IMR-90 (cell line): ENCODE results near the gene ASS1. TPM values are rescaled to one million over a fixed set of nuclear protein-coding genes. Genes with fewer than 3 reads are reported as not detected.

Source experiments
- ATAC-seq: fragments of 200-7000 bp; cut with Tn5 transposase; 2 replicates; pipeline ENCODE4 v1.9.1; 2020; ENCODE audit warnings: low read depth, mild to moderate bottlenecking, moderate library complexity
- BruUV-seq: library from RNA; stranded (reverse); fragments of 400-500 nt; replicated peaks from 2 replicates; lab custom pipeline; 2021; lab: Mats Ljungman, UMichigan
- CTCF ChIA-PET: fragments of 300-600 bp; formaldehyde crosslinking; extraction: SDS; loops from one replicate; lab custom pipeline; 2021; ENCODE audit warnings: antibody characterized with exemption; lab: Yijun Ruan, JAX
- POLR2A ChIA-PET: fragments of 300-600 bp; sonication (Branson Sonifier 250); formaldehyde crosslinking; loops from one replicate; lab custom pipeline; 2022; ENCODE audit warnings: antibody characterized with exemption; ENCODE audit not compliant: unreplicated experiment; lab: Charles Lee
- DNase-seq: peaks from one replicate; pipeline ENCODE4 v3.0.0; 2013
- H2AFZ ChIP-seq: replicated peaks from 2 replicates; pipeline ENCODE3; 2013; ENCODE audit warnings: low read length, mild to moderate bottlenecking; ENCODE audit not compliant: poor library complexity
- H2AK5ac ChIP-seq: 2 replicates; pipeline ENCODE4 v1.6.1; 2013; ENCODE audit warnings: low read depth, low read length, inconsistent platforms
- H2AK9ac ChIP-seq: replicated peaks from 2 replicates; pipeline ENCODE3; 2013; ENCODE audit warnings: mild to moderate bottlenecking, low read depth, low read length, moderate library complexity; ENCODE audit not compliant: poor library complexity
- H2BK120ac ChIP-seq: 2 replicates; pipeline ENCODE4 v1.6.1; 2013; ENCODE audit warnings: low read depth, low read length, inconsistent platforms
- H2BK15ac ChIP-seq: 3 replicates; pipeline ENCODE4 v1.6.1; 2013; ENCODE audit warnings: low read depth, low read length, inconsistent platforms
- H2BK20ac ChIP-seq: 2 replicates; pipeline ENCODE4 v1.6.1; 2013; ENCODE audit warnings: low read depth, mild to moderate bottlenecking, inconsistent platforms, low read length, moderate library complexity
- H2BK5ac ChIP-seq: 2 replicates; pipeline ENCODE4 v1.6.1; 2013; ENCODE audit warnings: mild to moderate bottlenecking, low read depth, low read length, inconsistent platforms; ENCODE audit not compliant: poor library complexity, severe bottlenecking
- H3K14ac ChIP-seq: replicated peaks from 2 replicates; pipeline ENCODE4 v1.6.1; 2013; ENCODE audit warnings: low read depth, low read length, inconsistent platforms
- H3K18ac ChIP-seq: 2 replicates; pipeline ENCODE4 v1.6.1; 2013; ENCODE audit warnings: low read depth, low read length, control low read depth
- H3K23ac ChIP-seq: 2 replicates; pipeline ENCODE4 v1.6.1; 2013; ENCODE audit warnings: low read depth, low read length, inconsistent platforms
- H3K27ac ChIP-seq: 2 replicates; pipeline ENCODE4 v1.5.1; 2013; ENCODE audit warnings: mild to moderate bottlenecking, control low read depth, low read length; ENCODE audit not compliant: insufficient read depth
- H3K27me3 ChIP-seq: 2 replicates; pipeline ENCODE4 v1.6.1; 2013; ENCODE audit warnings: low read length; ENCODE audit not compliant: control insufficient read depth, insufficient read depth
- H3K36me3 ChIP-seq: 2 replicates; pipeline ENCODE4 v1.6.1; 2013; ENCODE audit warnings: low read length, mixed read lengths; ENCODE audit not compliant: control insufficient read depth, insufficient read depth
- H3K4ac ChIP-seq: 2 replicates; pipeline ENCODE4 v1.6.1; 2013; ENCODE audit warnings: low read depth, low read length, inconsistent platforms
- H3K4me1 ChIP-seq: 2 replicates; pipeline ENCODE4 v1.6.1; 2013; ENCODE audit warnings: low read length, mixed read lengths; ENCODE audit not compliant: control insufficient read depth, insufficient read depth
- H3K4me2 ChIP-seq: 2 replicates; pipeline ENCODE4 v1.6.1; 2013; ENCODE audit warnings: low read depth, mild to moderate bottlenecking, control low read depth, low read length, moderate library complexity
- H3K4me3 ChIP-seq: 2 replicates; pipeline ENCODE4 v1.5.1; 2013; ENCODE audit warnings: low read depth, mild to moderate bottlenecking, control low read depth, low read length, moderate library complexity; ENCODE audit not compliant: insufficient read depth
- H3K56ac ChIP-seq: 2 replicates; pipeline ENCODE4 v1.6.1; 2013; ENCODE audit warnings: low read length, inconsistent platforms; ENCODE audit not compliant: insufficient read depth; ENCODE audit errors: extremely low read depth
- H3K79me1 ChIP-seq, 2 experiments: 2 replicates each; pipeline ENCODE4 v1.6.1; 2013; ENCODE audit warnings: low read length in 2 of 2, inconsistent platforms in 1 of 2, low read depth in 1 of 2
- H3K9ac ChIP-seq: 2 replicates; pipeline ENCODE4 v1.6.1; 2013; ENCODE audit warnings: low read depth, low read length, control low read depth
- H3K9me1 ChIP-seq: 2 replicates; pipeline ENCODE4 v1.6.1; 2013; ENCODE audit warnings: low read length, inconsistent platforms; ENCODE audit not compliant: insufficient read depth
- H3K9me3 ChIP-seq: 2 replicates; pipeline ENCODE4 v1.6.1; 2013; ENCODE audit warnings: low read length; ENCODE audit not compliant: control insufficient read depth, insufficient read depth
- H4K20me1 ChIP-seq: 2 replicates; pipeline ENCODE4 v1.6.1; 2013; ENCODE audit warnings: low read length, inconsistent platforms; ENCODE audit not compliant: insufficient read depth
- H4K5ac ChIP-seq: 2 replicates; pipeline ENCODE4 v1.6.1; 2013; ENCODE audit warnings: mild to moderate bottlenecking, low read depth, low read length, control low read depth
- H4K8ac ChIP-seq, 2 experiments: 2 replicates each; pipeline ENCODE4 v1.6.1; 2013; ENCODE audit warnings: low read depth in 2 of 2, low read length in 2 of 2, control low read depth in 1 of 2, inconsistent platforms in 1 of 2
- H4K91ac ChIP-seq: 2 replicates; pipeline ENCODE4 v1.6.1; 2013; ENCODE audit warnings: low read depth, low read length, inconsistent platforms; ENCODE audit not compliant: insufficient read depth
- BHLHE40 ChIP-seq: fragments of 150-350 bp; IDR thresholded peaks from 2 replicates; pipeline ENCODE4 v1.6.1; 2016; ENCODE audit warnings: mild to moderate bottlenecking, low read depth, low read length
- CTCF ChIP-seq: conservative IDR thresholded peaks from 2 replicates; pipeline ENCODE4 v1.5.1; 2012; ENCODE audit warnings: mild to moderate bottlenecking, low read depth, low read length, improper control_type of control experiment
- ELK1 ChIP-seq: fragments of 150-350 bp; IDR thresholded peaks from 2 replicates; pipeline ENCODE4 v1.6.1; 2016; ENCODE audit warnings: low read depth, mild to moderate bottlenecking, low read length, moderate library complexity, borderline replicate concordance
- MAZ ChIP-seq: IDR thresholded peaks from 2 replicates; pipeline ENCODE4 v1.6.1; 2012; ENCODE audit warnings: low read depth, mild to moderate bottlenecking, low read length, improper control_type of control experiment, moderate library complexity, borderline replicate concordance
- POLR2A ChIP-seq: IDR thresholded peaks from 2 replicates; pipeline ENCODE4 v1.6.1; 2012; ENCODE audit warnings: mild to moderate bottlenecking, low read depth, low read length
- RAD21 ChIP-seq: IDR thresholded peaks from 2 replicates; pipeline ENCODE4 v1.6.1; 2012; ENCODE audit warnings: low read length, improper control_type of control experiment
- RCOR1 ChIP-seq: IDR thresholded peaks from 2 replicates; pipeline ENCODE4 v1.6.1; 2012; ENCODE audit warnings: mild to moderate bottlenecking, low read length, improper control_type of control experiment; ENCODE audit not compliant: insufficient replicate concordance
- SMC3 ChIP-seq: fragments of 150-350 bp; IDR thresholded peaks from 2 replicates; pipeline ENCODE4 v1.6.1; 2016; ENCODE audit warnings: low read depth, mild to moderate bottlenecking, antibody characterized with exemption, low read length, moderate library complexity
- USF2 ChIP-seq: fragments of 150-350 bp; IDR thresholded peaks from 2 replicates; pipeline ENCODE4 v1.6.1; 2017; ENCODE audit warnings: mild to moderate bottlenecking, antibody characterized with exemption, low read length, low read depth
- WGBS, 2 experiments: methylation state at CpG; one replicate each; pipeline versions ENCODE4 v1.1.5 to v1.1.7; 2013; ENCODE audit warnings: missing lambda C conversion rate in 2 of 2; ENCODE audit not compliant: insufficient read length in 1 of 2; ENCODE audit errors: extremely low coverage in 2 of 2; 5-methylcytosine and 5-hydroxymethylcytosine counted together
- dilution Hi-C: fragments of 300-500 bp; cut with HindIII; formaldehyde crosslinking; loops from one replicate; pipeline ENCODE4 v1.14.3; 2018; ENCODE audit warnings: low sequenced_read_pairs; ENCODE audit not compliant: unreplicated experiment
- in situ Hi-C: fragments of 300-500 bp; cut with MboI; formaldehyde crosslinking; loops from 3 replicates; pipeline ENCODE4 v1.14.3; 2019; ENCODE audit warnings: low sequenced_read_pairs, inconsistent platforms, mixed read lengths
- intact Hi-C: fragments of 100-400 bp; cut with micrococcal nuclease; formaldehyde crosslinking; loops from 2 replicates; pipeline ENCODE4 v1.10.0; 2022
- polyA plus RNA-seq, 3 experiments: library from polyadenylated mRNA; depleted of rRNA; stranded (reverse); fragments of >200 nt; gene quantifications; 2 replicates each; pipeline ENCODE4 v1.2.3, GENCODE V29; 2012; ENCODE audit warnings: low replicate concordance in 1 of 3
- total RNA-seq: library from RNA; depleted of rRNA; stranded (reverse); fragments of >200 nt; gene quantifications from 2 replicates; pipeline ENCODE4 v1.2.3, GENCODE V29; 2012

Gene ASS1
- total and polyA plus RNA-seq, 2 of the 4 experiments (the other 2 are of a cell fraction), result 39.6 to 41.9 TPM

- Histone ChIP-seq H3K23ac (no peak overlapping the region), H4K91ac (peak overlapping the region; percentile 73; the same call in 1 of the 2 replicates), H3K14ac (no peak overlapping the region), H3K36me3 (no peaks in the 10 kb centered on the region), H4K8ac (no peak overlapping the region), H3K18ac (no peak overlapping the region), H2BK20ac (peak overlapping the region; percentile 51), H3K4ac (peak overlapping the region; percentile 34), H3K4me3 (no peak overlapping the region), H3K4me1 (peaks cover 26% of the 10 kb centered on the region), H2BK120ac (peak overlapping the region; percentile 52; the same call in 1 of the 2 replicates), H3K9me3 (no peaks in the 10 kb centered on the region), H3K27me3 (no peaks in the 10 kb centered on the region; the same call in 1 of the 2 replicates), H3K4me2 (peak overlapping the region; percentile 28; the same call in 1 of the 2 replicates), H3K27ac (no peak overlapping the region), H2AFZ (peak overlapping the region; percentile 83), H2AK9ac (peak overlapping the region; percentile 88), H3K79me1 (no peaks in the 10 kb centered on the region), H3K9me1 (peaks cover 14% of the 10 kb centered on the region), H4K20me1 (peaks cover 5% of the 10 kb centered on the region; the same call in 1 of the 2 replicates), H2BK15ac (0 out of 3 replicates have a peak overlapping the region, but pooled peaks have one; percentile 34), H2AK5ac (peak overlapping the region; percentile 68; the same call in 1 of the 2 replicates), H2BK5ac (no peak overlapping the region), H3K56ac (no peak overlapping the region), H4K5ac (no peak overlapping the region), H3K9ac (no peak overlapping the region)
- no TSS peak for BruUV-seq
- dilution Hi-C loops, result no loop called here
- TF ChIP-seq ELK1 (no peak), SMC3 (peak; percentile 8; the same call in 1 of the 2 replicates), USF2 (peak; percentile 24; the same call in 1 of the 2 replicates), MAZ (peak; percentile 72; the same call in 1 of the 2 replicates), RCOR1 (no peak), BHLHE40 (peak; percentile 27), CTCF (peak; percentile 45), RAD21 (peak; percentile 20; the same call in 1 of the 2 replicates), POLR2A (no peak)
- ATAC-seq (peak; percentile 86), DNase-seq (peak; percentile 95)
- WGBS, 2 experiments, result 38% methylated on average over 15 of the region's 23 CpGs; no CpG with 5 or more reads in 1 of the 2 experiments
- CTCF ChIA-PET, result no interaction called here
- POLR2A ChIA-PET, result no interaction called here
- intact Hi-C loops, result no loop called here
- in situ Hi-C loops, result loop anchor here (5.0 kb wide), 1 partner anchor 236 kb away; no protein-coding TSS in a partner anchor
Observed at GRCh38 chr9:130451509-130452388, 7.0 kb downstream of the ASS1 start.
